Astrocyte (in vitro differentiated cells and primary cell): ENCODE data around the gene ANKRD44.
"Not testable (repeated sequence)": the region's sequence is repeated elsewhere in the genome, so short reads cannot be mapped to it uniquely, and the experiment has no call there.

ENCODE experiments used
- CTCF ChIP-seq: IDR thresholded peaks from 2 replicates; pipeline ENCODE4 v1.5.1; 2011; ENCODE audit warnings: low read depth, mild to moderate bottlenecking, inconsistent platforms, low read length, moderate library complexity; ENCODE audit not compliant: insufficient read depth
- EZH2 ChIP-seq: IDR thresholded peaks from 2 replicates; pipeline ENCODE4 v1.6.1; 2012; ENCODE audit warnings: mild to moderate bottlenecking, low read length, inconsistent platforms; ENCODE audit not compliant: insufficient read depth

GRCh38 chr2:197343968-197344367 is 33.4 kb upstream of the ANKRD44 start:
- TF ChIP-seq CTCF, EZH2: not testable (repeated sequence)
